Activated CD8-positive, alpha-beta memory T cell treated with anti-CD3 and anti-CD28 coated beads for 24 hours (primary cell): ENCODE results near the gene ERCC4.

Experiments
- DNase-seq: peaks from one replicate; pipeline ENCODE4 v3.0.0-alpha.2; 2020

Gene ERCC4

GRCh38 chr16:13996778-13997288 lies 76.9 kb downstream of the ERCC4 start:
- no peak for DNase-seq

- DNase-seq, result no peak
Measured at GRCh38 chr16:13997526-13997925, 77.6 kb downstream of the ERCC4 start.

- no peak for DNase-seq
Measured at GRCh38 chr16:13997933-13998332, 78.0 kb downstream of the ERCC4 start.

- no peak for DNase-seq
Measured at GRCh38 chr16:13999071-13999894, 79.3 kb downstream of the ERCC4 start.

- no peak for DNase-seq
Measured at GRCh38 chr16:13999895-14000425, 80.0 kb downstream of the ERCC4 start.

- no peak for DNase-seq
Measured at GRCh38 chr16:14001521-14001920, 81.6 kb downstream of the ERCC4 start.
